Hair follicle dermal papilla cell (primary cell): ENCODE results near the gene RTP5. TPM values are rescaled to one million over a fixed set of nuclear protein-coding genes. Genes with fewer than 3 reads are reported as not detected.

Source experiments
- total RNA-seq: library from RNA; depleted of rRNA; stranded (reverse); fragments of >200 nt; gene quantifications from 2 replicates; pipeline ENCODE4 v1.2.3, GENCODE V29; 2012

Gene RTP5
- total RNA-seq = not detected in 2 replicates

GRCh38 chr2:241869087-241869961 is at the start of gene RTP5:
Gene RTP5, plus strand, starts transcription at chr2:241869729. Its CDS starts 28 bp downstream, at chr2:241869757.

GRCh38 chr2:241858206-241859016 is 11.1 kb upstream of the RTP5 start, which contains the start of gene PDCD1:
Gene PDCD1, minus strand, starts transcription at chr2:241858894. Its CDS starts 56 bp downstream, at chr2:241858838.

Other genes with a start within 250 kb of the RTP5 start
- 47.7 and 51.0 TPM in 2 replicates for gene THAP4, start 232.6 kb upstream of the RTP5 start, total RNA-seq
- 55.2 and 58.0 TPM in 2 replicates for gene ATG4B, start 232.0 kb upstream of the RTP5 start, total RNA-seq
- 11.4 and 12.3 TPM in 2 replicates for gene DTYMK, start 182.9 kb upstream of the RTP5 start, total RNA-seq
- 14.7 and 21.6 TPM in 2 replicates for gene ING5, start 167.7 kb upstream of the RTP5 start, total RNA-seq
- gene D2HGDH, start 135.1 kb upstream of the RTP5 start, total RNA-seq = 17.1 and 23.4 TPM in 2 replicates
- not detected in 2 replicates for gene GAL3ST2, start 92.9 kb upstream of the RTP5 start, total RNA-seq
- gene NEU4, start 60.5 kb upstream of the RTP5 start, total RNA-seq = not detected in 2 replicates
- not detected in 2 replicates for gene PDCD1, start 10.8 kb upstream of the RTP5 start, total RNA-seq